Measurements from ENCODE around the gene SERPINC1.

- no peak for TF ChIP-seq CTCF (IDR thresholded peaks at IDR 0.05)
- no peak for TF ChIP-seq POLR2AphosphoS5 (IDR thresholded peaks at IDR 0.05)
Measured at GRCh38 chr1:173915596-173915995, 1.5 kb downstream of the SERPINC1 start.
